Activated T-cell treated with anti-CD3 and anti-CD28 coated beads for 1 hour (primary cell): ENCODE measurements around the gene RARG.
"Not testable (repeated sequence)": the region's sequence is repeated elsewhere in the genome, so short reads cannot be mapped to it uniquely, and the experiment has no call there.

Source experiments
- DNase-seq: peaks from one replicate; pipeline ENCODE4 v3.0.0-alpha.2; 2020; ENCODE audit warnings: low read depth

RARG gene

GRCh38 chr12:53208435-53208834, 23.6 kb downstream of the RARG start:
- no peak for DNase-seq

DNA sequence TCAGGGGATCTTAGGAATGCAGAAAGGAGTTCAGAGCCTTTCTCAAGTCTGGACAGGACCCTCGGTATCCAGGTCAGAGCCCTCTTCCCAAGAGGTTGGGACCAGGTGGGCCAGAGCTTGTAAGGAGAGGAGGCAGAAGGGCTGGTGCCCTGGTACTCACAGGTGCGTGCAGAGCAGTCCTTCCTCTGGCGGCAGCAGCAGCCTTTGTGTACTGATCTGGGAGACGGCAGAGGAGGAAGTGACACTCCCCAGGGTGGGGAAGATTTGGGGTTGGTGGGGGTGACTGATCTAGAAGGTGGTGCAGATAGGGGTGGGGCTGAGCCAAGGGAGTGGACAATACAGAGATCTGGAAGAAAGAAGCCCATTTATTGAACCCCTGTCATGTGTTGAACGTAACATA, 25.0 kb downstream of the RARG start, which contains the start of gene ITGB7:
ITGB7 (minus strand) TSS at position 210 of the 400 bp plus-strand sequence. CDS start 6,808 bp downstream, outside the sequence.
- DNase-seq, result peak; percentile 61

GRCh38 chr12:53205747-53206419, 26.1 kb downstream of the RARG start:
- peak; percentile 35 for DNase-seq

DNA sequence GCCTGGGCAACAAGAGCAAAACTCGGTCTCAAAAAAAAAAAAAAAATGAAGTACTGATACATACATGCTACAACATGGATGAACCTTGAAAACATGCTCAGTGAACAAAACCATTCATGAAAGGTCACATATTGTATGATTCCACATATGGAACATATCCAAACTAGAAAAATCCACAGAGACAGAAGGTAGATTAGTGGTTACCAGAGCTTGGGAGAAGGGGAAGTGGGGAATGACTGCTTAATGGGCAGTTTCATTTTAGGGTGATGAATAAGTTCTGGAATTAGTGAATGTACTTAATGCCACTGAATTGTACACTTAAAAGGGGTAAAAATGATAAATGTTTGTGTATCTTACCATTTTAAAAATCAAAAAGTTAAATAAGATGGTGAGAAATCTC, 27.7 kb downstream of the RARG start:
- DNase-seq, result no peak

DNA sequence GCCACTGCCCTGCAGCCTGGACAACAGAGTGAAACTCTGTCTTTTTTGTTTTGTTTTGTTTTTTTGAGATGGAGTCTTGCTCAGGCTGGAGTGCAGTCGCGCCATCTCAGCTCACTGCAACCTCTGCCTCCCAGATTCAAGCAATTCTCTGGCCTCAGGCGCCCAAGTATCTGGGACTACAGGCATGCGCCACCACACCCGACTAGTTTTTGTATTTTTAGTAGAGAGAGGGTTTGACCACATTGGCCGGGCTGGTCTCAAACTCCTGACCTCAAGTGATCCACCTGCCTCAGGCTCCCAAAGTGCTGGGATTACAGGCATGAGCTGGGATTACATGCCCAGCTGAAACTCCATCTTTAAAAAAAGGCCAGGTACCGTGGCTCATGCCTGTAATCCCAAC, 29.7 kb downstream of the RARG start:
- not testable (repeated sequence) for DNase-seq

- DNase-seq, result no peak
Observed at GRCh38 chr12:53201639-53202038, 30.4 kb downstream of the RARG start.

GRCh38 chr12:53201177-53201541, 30.9 kb downstream of the RARG start:
- DNase-seq, result no peak

- DNase-seq, result no peak
Observed at GRCh38 chr12:53200458-53201176, 31.4 kb downstream of the RARG start.

- DNase-seq, result no peak
Observed at GRCh38 chr12:53200107-53200457, 31.9 kb downstream of the RARG start.

GRCh38 chr12:53199700-53200099, 32.3 kb downstream of the RARG start:
- DNase-seq, result no peak

GRCh38 chr12:53198486-53199110, 33.4 kb downstream of the RARG start:
- DNase-seq, result no peak

- no peak for DNase-seq
Observed at GRCh38 chr12:53197011-53197640, 34.9 kb downstream of the RARG start.

GRCh38 chr12:53196486-53196885, 35.5 kb downstream of the RARG start:
- no peak for DNase-seq

DNA sequence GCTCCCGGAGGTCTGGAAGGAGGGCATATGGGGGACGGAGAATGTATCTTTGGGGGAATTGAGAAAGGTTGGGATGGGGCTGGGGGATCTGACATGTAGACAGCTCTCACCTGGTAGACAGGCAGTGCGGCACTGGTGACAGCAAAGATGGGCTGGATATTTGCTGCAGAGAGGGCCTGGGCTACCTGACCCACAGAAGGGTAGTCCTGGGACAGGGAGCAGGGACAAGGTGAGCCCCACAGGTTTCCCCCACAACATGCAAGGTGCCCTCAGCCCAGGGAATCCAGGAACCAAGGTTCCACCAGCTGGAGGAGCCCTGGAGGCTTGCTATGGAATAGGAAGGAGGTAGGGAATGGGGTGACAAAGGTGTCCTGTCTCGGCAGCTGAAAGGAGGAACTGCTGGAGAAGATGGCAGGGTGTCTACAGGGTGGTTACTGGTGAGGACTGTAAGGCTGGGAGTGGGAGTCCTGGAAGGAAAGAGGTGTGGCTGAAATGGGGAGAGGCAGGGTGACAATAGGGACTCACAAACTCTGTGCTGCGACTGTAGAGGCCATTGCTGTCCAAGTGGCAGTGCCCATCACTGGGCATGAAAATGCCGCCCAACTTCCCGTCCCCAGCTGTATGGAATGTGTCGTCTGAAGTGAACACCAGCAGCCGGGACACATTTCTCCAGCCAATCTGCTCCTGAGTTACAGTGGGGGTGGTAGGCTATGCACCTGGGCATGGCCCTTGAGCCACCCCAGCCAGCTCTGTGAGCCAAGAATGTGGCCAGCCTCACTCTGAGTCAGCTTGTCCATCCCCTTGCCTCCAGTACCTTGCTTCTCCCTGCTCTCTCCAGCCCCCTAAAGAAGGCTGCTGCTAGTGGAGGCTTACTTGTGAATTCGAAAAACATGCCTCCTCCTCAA, 36.2 kb downstream of the RARG start:
- no peak for DNase-seq

DNA sequence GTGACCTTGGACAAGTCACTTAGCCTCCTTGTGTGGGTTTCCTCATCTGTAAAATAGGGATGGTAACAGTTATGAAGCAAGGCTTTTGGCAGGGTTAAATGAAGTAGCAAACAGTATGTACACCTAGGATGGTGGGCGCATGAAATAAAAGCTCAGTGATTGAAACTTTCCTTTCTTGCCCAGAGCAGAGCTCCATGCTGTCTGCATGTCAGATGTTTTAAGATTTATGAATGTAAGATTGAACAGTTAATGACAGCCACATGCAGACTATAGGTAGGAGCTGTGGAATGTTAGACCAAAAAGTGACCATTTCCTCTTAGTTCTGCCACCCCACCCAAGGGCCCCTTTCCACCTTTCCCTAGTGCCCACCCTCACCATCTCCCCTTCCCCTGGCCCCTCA, 37.0 kb downstream of the RARG start:
- DNase-seq, result no peak

DNA sequence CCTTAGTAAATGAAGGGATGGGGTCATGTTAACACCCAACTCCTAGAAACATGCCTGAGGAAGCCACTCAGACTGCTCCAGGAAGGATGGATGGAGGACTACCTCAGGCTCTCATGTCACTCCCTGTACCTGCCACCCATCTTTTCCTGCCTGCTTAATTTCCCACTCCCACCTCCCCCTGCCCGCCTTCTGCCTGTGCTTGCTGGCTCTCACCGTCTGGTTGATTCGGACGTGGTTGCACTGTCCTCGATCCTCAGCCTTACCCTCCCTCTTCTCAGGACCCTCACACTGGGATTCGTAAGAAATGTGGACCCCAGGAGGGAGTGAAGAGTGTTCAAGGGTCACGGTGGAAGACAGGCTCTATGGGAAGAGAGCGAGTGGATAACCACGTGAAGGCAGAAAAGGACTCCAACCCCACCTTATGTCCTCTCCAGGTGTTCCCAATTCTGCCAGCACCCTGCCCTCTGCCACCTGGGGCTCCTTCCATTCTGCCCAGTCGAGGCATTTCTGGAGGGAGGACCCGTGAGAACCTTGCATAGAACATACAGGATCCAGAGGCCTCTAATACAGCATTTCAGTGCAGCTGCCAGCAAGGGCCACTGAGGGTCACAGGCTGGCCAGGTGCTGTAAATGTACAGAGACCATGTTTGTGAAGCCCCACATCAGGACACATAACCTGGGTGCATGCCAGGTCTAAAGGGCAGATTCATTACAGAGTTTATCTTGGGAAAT, 37.9 kb downstream of the RARG start:
- no peak for DNase-seq

DNA sequence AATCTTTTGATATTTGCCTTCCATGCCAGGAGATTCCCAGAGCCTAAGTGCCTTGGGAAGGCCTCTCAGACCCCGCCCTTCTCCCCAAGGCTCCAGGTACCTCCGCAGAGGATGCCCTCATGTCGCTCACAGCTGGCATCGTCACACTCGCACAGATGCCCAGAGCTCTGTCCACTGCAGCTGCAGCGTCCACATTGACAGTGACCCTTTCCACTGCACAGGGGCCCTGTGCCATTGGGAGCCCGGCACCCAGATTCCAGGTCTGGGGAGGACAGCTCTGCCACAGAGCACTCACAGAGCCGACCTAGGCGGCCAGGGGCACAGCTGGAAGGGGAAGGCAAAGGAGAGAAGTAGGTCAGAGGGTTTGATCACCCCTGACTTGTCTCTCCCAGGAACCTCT, 39.0 kb downstream of the RARG start:
- no peak for DNase-seq

GRCh38 chr12:53192531-53193021, 39.4 kb downstream of the RARG start:
- no peak for DNase-seq

DNA sequence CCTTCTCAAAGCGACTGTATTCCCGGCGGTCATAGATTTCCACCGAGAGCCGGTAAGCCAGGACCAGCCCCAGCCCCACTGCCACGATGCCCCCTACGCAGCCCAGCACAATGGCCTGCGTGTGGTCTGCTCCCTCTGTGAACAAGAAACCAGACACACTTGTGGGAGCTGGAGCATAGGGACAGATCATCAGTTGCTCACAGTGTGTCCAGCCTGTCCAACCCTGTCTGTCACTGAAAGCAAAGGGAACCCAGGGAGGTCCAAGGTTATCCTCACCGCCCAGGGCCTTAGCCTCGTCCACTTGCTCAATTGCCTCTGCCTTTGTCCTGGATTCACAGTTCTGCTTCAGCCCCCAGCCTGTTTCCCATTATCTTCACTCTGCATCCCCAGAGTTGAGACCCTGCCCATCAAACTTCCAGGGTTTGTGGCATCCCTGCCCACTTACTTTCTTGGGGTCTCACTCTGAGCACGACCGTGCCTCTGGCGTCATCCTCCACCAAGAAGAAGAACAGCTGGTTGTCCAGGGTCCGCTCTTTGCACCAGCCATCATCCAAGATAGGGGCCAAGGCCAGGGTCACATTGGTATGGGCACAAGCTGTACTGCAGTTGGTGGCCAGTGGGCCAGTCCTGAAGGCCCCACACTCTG, 40.0 kb downstream of the RARG start:
- no peak for DNase-seq

DNA sequence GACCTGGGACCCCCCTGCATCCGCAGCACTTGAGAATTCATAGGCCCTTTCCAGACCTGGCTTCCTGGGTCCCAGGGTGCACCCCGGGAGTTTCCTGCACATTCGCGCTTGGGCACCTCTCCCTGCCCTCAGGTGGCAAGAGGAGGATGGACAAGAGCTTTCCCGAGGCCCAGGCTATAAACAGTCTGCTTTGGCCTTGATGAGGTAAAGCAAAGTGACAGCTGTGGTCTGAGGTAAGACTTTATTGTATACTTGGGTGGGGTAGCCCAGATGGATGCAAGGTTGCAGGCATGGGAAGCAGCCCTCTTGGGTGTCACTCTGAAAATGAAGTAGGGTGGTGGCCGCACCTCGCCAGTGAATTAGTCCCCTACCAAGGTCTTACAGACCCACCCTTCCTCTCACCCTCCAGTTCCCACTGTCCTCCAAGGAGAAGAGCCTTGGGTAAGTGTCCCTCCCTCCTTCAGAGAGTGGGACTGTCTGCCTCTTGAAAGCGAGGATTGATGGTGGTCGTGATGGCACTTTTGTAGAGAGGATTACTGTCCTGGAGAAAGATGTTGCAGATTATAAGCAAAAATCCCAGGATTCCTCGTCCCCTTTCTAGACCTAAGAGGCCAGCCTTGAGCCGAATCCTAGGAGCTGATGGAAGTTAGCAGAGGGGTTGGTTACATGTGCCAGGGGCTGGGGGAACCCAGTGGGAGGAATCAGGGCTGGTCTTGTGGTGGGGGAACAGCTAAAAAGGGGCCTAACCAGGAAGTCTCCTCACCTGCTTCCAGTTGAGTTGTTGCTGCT, 40.7 kb downstream of the RARG start:
- no peak for DNase-seq
